G401 (cell line): ENCODE results near the gene NALF2. TPM values are rescaled to one million over a fixed set of nuclear protein-coding genes. Genes with fewer than 3 reads are reported as not detected.

ENCODE experiments used
- DNase-seq: peaks from one replicate; pipeline ENCODE4 v3.0.0-alpha.2; 2015; ENCODE audit warnings: low spot score
- in situ Hi-C: cut with HindIII; loops from 2 replicates; pipeline ENCODE4 v1.10.0; 2016; ENCODE audit warnings: low sequenced_read_pairs, mixed read lengths
- total RNA-seq: library from RNA; depleted of rRNA; stranded (reverse); fragments of >200 nt; shearing (Covaris generic); gene quantifications from 2 replicates; pipeline ENCODE4 v1.2.3, GENCODE V29; 2014; rRNA removed

NALF2 gene
- 4.4 and 6.4 TPM in 2 replicates for total RNA-seq

DNA sequence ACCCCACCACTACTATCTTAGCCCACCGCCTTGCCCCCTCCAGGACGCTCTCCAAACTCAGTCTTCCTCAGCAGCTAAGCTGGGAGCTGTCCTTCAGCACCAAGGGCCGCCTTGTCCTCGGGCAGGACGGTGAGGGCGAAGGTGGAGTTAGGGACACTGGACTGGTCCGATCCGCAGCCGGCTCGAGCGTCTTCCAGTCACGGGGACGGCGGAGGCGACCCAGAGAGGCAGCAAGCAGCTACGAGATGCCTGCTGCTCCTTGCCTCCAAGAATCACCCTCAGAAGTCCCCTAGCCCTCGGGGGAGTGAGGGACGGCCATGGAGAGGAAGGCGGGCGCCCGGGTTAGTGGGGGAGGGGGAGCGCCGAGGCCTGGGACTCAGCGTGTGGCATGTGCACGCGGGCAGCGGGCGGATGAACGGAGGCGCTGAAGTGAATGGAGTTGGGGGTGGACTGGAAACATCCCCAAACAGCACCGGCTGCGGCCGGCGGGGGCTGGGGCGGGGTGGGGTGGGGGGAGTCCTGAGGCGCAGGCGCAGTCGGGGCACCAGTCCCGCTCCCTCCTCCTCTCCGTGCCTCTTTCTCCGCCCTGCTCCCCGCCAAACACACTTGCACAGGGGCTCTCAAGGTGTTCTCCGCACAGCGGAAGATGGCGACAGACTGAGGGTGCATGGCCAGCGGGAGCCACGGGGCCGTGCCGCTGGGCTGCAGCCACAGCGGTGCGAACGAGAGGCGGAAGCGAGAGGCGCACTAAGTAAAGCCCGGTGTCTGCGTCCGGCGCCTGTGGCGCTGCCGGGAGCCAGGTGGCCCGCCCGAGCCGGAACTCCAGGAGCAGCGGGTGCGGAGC is at the start of gene NALF2:
Gene NALF2, plus strand, starts transcription at position 545 of the 844 bp plus-strand sequence. CDS start 957 bp downstream, outside the sequence.
- in situ Hi-C loops = no loop called here
- peak; percentile 70 for DNase-seq

DNA sequence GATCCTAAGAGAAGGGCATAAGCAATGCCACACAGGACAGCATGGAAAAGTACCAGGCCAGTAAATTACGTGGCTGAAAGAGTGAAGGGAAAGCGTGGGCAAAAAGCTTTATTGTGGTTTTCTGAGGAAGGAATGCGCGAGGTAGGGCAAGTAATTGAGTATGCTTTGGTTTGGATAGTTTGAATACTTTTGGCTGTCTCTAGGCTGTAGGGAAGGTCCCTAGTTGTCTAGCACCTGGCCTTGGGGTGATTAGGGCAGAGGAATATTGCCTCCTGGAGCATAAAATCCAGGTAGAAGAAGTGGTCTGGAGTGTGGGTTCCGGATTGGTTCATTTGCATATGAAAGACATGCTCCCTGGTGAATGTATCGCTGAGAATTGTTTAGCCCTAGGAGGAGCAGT is 46.4 kb upstream of the NALF2 start:
- in situ Hi-C loops = no loop called here
- no peak for DNase-seq

DNA sequence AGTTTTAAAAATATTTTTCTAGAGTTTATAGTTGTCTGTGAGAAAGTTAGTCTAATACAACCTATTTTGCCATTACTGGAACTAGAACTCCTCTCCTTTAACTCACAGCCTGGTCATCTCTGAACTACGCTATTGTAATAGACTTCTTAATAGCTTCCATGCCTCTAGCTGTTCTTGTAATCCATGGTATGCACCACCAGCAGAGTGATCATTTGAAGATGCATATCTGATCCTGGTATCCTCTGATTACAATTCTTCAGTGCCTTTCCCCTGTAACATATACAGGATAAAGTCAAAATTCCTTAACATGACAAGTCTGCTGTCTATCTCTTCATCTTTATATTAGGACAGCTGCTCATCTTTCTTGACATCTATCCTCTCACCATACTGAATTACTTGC is 37.6 kb upstream of the NALF2 start:
- in situ Hi-C loops = no loop called here
- DNase-seq = no peak

DNA sequence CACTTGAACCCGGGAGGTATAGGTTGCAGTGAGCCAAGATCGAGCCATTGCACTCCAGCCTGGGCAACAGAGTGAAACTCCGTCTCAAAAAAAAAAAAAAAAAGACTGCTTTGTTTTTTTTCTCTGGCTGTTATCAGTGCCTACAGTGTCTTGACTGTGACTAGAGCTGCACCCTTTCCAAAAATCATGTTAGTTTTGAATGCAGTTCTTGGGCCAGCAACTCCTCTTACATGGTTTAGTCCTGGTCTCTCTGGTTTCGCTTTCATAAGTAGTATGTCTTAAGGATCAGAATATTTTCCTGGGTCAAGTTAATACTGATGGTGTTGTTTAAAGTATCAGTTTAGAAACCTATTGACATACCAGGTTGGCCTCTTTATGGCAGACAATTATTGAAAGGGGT is 34.2 kb upstream of the NALF2 start:
- in situ Hi-C loops = no loop called here

DNA sequence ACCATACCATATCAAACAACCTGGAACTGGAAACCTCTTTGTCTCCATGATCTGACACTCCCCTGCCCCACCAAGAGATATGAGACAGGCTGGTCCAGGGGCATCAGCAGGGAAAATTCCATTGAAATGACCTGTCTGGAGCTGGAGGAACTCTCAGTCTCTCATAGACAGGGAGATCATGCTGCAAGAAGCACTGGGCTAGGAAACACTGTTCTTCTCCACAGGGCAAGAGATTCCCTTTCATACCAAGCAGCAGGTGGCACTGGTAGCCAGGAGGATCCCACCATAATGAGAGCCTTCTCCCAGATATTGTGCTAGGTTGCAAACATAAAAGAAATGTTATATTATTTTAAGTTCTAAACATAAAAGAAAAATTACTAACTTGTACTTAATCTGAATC is 14.5 kb upstream of the NALF2 start:
- no peak for DNase-seq
- in situ Hi-C loops = no loop called here

More for the DNA sequence above, 34.2 kb upstream of the NALF2 start:
- no peak for DNase-seq

DNA sequence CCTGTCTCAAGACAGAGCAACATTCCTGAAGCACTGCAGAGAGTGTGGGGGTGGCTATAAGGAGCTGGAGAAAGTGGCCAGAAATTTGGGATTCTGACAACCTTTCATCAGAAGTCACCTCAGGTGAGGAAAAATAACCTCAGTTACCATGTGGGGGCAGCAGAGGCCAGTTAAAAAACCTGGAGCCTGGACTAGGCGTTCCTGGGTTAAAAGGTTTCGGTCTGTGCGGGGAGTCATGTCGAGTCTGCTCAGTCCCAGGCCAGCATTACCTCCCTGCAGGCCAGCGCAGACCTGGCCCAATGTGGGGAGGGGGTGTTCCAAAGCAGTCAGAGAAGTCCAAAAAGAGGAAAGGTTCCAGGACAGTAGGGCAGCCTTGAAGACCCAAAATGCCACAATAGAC is 10.9 kb upstream of the NALF2 start:
- DNase-seq = peak; percentile 58
- in situ Hi-C loops = no loop called here

DNA sequence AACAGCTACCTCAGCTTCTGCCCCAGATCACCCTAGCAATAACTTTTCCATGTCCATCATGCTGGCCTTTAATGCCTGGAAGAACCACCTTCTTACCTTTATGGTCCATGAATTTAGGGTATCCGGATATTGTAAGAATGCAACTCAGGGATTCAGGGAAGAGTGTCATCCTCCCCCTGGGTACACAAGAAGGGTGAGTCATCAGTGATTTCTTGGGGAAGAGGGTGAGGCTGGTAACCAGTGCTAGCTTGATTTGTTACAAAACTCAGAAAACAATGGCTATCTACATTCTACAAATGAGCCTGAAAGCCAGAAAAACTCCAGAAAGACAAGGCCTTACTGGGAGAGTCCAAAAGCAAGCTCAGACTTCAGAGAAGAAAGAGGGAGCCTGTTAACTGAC is 10.4 kb upstream of the NALF2 start:
- in situ Hi-C loops = no loop called here
- DNase-seq = no peak

DNA sequence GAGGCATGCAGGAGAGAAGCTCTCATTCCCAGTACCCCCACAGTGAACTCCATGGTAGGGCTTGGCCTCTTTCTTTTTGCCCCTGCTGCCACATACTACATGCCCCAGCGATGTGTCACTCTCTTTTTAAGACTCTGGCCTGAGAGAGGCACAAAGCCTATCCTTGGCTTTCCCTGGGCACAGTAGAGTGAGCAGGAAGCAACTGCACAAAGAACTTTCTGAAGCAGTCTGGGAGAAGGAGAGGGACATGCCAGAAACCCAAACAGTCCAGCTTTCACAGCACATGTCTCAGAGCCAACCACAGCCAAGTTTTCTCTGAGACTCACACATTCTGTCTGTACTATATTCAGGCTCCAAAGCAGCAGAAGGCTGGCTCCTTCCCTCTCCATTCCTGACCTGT is 7.9 kb upstream of the NALF2 start:
- in situ Hi-C loops = no loop called here
- no peak for DNase-seq

DNA sequence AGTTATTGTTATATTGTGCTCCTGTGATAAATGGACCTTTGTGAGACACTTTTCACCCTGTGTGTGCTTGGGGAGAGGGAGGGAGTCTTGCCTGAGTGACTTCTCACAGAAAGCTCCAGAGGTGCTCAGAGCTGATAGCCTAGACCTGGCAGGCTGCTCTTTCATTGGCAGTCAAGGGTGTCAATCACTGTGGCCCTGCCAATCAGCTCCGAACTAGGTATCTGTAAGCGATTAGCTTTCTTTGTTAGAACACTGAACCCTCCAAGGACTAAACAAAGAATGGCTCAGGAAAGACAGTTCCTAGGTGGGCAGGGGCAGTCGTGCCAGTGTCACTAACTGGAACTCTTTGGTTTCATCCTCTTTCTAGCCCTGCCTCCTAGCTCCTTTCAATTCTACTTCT is 2.7 kb upstream of the NALF2 start:
- peak; percentile 47 for DNase-seq
- in situ Hi-C loops = no loop called here

DNA sequence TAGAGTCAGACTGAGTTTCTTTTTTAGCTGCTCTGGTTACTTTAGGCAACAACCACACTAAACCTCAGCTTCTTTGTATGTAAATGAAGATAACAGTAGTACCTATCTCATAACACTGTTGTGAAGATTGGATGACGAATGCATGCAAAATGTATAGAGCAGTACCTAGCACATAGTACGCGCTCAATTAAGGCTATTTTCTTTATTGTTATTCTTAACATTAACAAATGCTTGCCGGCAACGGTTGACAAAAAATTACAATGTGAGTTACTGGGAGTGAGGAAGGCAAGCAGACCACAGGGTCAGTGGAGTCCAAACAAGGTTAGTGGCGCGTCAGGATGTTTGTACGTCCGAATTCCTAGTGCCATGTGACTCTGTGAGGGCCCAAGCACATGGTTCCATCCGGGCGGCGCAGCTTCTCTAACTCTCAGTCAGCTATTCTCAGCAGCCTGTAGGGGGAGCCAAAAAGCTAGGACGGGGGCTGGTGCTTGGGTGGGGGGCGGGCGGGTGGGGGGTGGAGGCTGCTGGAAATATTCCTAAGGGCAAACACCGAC is 821 bp upstream of the NALF2 start:
- in situ Hi-C loops = no loop called here

DNA sequence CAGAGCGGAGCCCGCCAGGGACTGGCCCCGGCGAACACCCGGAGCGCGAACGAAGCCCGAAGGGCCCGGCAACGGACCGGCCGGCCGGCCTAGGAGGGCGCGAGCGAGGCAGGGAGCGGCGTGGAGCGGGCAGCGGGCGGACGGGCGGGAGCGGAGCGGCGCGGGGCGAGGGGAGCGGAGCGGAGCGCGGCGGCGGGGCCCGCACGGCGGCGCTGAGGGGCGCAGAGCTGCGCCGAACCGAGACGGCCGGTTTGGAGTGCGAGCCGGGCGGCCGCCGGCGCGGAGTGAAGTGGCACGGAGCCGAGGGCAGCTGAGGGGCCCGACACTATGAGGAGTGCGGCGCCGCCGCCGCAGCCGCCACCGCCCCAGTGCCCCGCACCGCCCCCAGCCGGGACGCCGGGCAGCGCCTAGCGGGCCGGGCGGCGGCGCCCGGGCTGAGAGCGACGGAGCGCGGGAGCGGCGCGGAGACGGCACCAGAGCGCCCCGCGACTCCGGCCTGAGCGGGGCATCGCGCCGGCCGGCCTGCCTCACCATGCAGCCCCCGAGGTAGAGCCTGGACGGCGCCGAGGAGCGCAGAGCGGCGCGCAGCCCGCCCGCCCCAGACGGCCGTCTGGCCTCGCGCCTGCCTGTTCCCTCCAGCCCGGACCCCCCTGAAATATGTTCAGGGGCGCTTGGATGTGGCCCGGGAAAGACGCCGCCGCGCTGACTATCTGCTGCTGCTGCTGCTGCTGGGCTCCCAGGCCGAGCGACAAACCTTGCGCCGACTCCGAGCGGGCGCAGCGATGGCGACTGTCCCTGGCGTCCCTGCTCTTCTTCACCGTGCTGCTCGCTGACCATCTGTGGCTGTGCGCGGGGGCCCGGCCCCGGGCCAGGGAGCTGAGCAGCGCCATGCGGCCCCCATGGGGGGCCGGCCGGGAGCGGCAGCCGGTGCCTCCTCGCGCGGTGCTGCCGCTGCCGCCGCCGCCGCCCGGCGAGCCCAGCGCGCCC is 793 bp downstream of the NALF2 start:
- DNase-seq = peak; percentile 23
- in situ Hi-C loops = no loop called here

More for the DNA sequence above, 821 bp upstream of the NALF2 start:
- peak; percentile 71 for DNase-seq

DNA sequence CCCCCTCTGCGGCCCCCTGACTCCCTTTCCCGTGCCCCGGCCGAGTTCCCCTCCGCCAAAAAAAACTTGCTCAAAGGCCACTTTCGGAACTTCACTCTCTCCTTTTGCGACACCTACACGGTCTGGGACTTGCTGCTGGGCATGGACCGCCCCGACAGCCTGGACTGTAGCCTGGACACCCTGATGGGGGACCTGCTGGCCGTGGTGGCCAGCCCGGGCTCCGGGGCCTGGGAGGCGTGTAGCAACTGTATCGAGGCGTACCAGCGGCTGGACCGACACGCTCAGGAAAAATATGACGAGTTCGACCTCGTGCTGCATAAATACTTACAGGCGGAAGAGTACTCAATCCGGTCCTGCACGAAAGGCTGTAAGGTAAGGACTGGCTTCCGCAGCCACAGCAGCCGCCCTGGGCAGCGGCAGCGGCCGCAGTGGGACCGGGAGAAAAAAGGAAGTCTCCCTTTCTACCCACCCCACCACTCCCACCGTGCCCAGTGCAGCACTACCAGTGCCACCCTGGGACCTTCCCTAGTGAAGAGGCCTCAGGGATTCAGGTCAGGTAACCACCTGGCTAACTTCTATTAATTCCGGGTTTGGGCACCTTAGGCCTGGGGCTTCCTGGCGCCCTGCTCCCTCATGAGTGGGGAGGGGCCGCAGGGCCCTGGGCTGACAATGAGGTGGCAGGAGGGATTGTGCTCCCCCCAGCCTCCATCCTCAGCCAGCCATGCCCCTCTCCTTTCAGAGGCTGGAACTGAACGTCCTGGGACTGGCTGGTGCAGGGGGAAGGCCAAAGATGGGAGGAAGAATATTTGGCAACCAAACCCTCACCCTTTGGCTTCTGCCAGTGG is 1.9 kb downstream of the NALF2 start:
- in situ Hi-C loops = no loop called here
- DNase-seq = no peak

DNA sequence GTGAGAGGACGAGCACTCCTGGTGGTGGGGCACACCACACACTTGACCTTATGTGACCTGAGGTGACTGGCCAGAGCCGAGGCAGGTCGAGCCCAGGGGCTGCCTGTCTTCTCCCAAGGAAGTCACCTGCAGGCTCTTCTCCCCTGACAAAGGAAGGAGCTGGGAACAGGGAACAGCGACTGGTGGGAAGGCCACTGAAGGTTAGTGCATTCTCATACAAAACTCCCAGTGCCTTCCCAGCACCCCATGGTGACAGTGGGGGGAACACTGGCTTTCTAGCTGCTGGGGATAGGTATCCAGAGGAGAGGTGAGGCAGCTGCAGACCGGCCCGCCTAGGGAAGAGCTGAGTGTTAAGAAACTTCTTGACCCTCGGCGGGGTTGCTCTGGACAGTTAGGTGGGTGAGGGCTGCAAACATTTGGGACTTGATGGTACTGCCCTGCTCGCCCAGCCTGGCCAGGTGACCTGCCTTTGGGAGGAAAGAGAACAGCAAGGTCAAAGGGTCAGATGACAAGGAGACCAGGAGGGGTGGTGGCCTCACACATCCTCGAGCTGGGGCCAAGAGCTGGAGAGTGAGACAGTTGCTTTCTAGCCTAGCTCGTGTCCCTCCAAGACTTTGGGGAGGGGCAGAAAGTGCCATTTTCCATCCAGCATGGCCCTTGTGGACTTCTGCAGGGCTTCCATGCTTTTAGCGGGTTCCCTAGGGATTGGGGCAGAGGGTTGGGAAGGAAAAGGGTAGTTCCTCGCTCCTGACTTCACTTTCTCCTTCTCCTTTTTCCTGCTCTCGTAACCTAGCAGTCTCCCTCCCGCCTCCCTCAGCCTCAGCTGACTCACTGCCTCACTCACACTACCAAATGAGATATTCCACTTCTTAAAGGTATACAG is 2.7 kb downstream of the NALF2 start:
- in situ Hi-C loops = no loop called here
- DNase-seq = peak; percentile 21

DNA sequence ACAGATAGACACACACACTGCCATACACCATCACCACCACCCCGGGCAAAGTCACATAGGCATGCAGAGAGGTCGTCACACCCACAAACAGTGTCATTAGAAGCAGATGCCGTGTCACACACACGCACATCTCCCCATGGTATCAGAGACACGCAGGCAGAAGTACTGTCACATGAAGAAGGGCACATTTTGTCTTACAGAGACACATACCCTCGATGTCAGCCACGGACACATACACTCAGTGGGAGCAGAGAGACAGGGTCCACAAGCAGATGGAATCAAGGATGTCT is 3.3 kb downstream of the NALF2 start:
- in situ Hi-C loops = no loop called here
- no peak for DNase-seq

DNA sequence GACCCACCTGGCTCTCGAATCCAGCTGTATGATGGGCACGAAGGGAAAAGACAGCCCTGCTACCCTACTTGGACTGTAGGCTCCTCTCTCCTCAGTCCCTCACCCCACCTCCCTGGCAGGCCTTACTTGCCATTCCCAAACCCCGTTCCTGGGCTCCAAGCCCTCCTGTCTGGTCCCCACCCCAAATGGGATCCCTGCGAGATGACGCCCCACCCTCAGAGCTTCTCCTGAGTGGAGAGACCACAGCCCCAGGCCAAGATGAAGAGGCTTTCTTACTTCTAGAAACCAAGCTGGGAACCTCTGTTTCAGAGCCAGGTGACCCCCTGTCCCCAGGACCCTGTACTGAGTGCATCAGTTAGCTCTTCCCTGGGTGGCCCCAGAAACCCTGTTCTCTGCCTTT is 4.5 kb downstream of the NALF2 start:
- in situ Hi-C loops = no loop called here
- DNase-seq = no peak

DNA sequence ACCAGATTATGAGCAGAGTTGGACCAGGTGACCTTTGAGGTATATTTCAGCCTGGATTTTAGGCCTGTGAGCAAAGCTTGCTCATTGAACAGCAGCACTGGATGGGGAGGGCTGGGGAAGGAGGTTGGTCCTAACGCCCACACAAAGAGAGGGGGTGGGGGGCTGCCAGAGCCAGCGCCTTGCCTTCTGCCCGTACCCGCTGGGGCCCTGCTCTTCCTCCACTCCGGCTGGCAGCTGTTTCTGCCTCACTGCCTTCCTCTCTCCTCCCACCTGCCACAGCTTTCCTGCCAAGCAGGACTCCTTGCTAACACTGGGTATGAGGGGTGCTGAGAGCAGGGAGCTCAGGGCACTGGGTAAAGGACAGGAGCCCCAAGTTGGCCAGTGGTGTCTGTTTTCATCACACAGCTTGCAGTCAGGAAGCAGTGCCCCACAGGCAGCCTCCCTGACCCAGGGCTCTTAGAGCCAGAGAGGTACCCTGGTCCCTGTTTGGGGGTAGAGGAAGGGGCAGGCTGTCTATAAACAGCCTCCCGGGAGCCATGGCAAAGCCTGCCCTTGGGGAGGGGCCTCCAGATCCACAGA is 6.1 kb downstream of the NALF2 start:
- in situ Hi-C loops = no loop called here
- no peak for DNase-seq

DNA sequence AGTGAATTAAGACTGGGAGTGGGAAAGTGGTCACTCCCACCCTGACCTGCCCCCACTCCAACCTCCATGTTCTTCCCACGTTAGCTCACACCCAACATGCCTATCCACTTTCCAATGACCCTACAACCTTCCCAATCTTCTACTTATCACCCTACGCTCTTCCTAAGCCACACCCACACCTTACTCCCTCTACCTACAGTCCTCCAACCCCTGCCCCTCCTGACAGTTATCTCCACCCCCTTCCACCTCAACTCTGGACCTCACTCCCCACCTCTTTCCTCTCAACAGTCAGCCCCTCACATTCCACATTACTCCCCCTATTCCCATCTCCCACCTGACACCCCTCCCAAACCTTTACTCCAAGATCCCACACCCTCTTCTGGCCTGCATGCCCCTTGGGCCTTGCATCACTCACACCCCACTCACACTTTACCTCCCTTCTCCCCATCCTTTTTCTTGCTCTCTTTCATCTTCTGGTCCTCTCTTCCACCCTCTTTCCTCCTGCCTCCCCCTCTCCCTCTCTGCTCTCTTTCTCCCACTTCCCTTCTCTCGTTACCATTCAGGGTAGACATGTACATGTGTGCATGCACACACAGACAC is 6.9 kb downstream of the NALF2 start:
- in situ Hi-C loops = no loop called here
- no peak for DNase-seq
